Left ventricle myocardium inferior (tissue), 1 donor: ENCODE data around the gene C1QTNF12. TPM values are rescaled to one million over a fixed set of nuclear protein-coding genes. Genes with fewer than 3 reads are reported as not detected.

Source experiments
- DNase-seq: peaks from one replicate; pipeline ENCODE4 v3.0.0-alpha.2; 2020
- H3K27ac ChIP-seq: fragments of 200-600 bp; replicated peaks from 2 replicates; pipeline ENCODE4 v1.8.0; 2021
- H3K27me3 ChIP-seq: fragments of 200-600 bp; 2 replicates; pipeline ENCODE4 v1.8.0; 2021; ENCODE audit warnings: low read depth
- H3K36me3 ChIP-seq: fragments of 200-600 bp; 2 replicates; pipeline ENCODE4 v1.8.0; 2021
- H3K4me1 ChIP-seq: fragments of 200-600 bp; 2 replicates; pipeline ENCODE4 v1.8.0; 2021
- H3K4me3 ChIP-seq: fragments of 200-600 bp; 2 replicates; pipeline ENCODE4 v1.8.0; 2021; ENCODE audit warnings: mild to moderate bottlenecking, moderate library complexity
- H3K9me3 ChIP-seq: fragments of 200-600 bp; replicated peaks from 2 replicates; pipeline ENCODE4 v1.8.0; 2021
- intact Hi-C: fragments of 100-400 bp; cut with micrococcal nuclease; formaldehyde crosslinking; loops from one replicate; pipeline ENCODE4 v1.11.0; 2022
- total RNA-seq: library from RNA; stranded (reverse); fragmentation: NEBNext Ultra II Directional; extraction: Animal tissue kit (Norgen Biotek cat#: 25700); gene quantifications from one replicate; pipeline ENCODE4 v1.2.1, GENCODE V29; 2021
- TF ChIP-seq, protein P1 (sequence below): fragments of 200-600 bp; IDR thresholded peaks from 2 replicates; pipeline ENCODE4 v1.8.0; 2021; ENCODE audit warnings: antibody characterized with exemption, mild to moderate bottlenecking, borderline replicate concordance
- donor health status: DM: no; HTN: yes; CAD: no; lungs with severe emphysema.

Gene C1QTNF12
- total RNA-seq, 1 donor from 2014 or later = 0.55 TPM

DNA sequence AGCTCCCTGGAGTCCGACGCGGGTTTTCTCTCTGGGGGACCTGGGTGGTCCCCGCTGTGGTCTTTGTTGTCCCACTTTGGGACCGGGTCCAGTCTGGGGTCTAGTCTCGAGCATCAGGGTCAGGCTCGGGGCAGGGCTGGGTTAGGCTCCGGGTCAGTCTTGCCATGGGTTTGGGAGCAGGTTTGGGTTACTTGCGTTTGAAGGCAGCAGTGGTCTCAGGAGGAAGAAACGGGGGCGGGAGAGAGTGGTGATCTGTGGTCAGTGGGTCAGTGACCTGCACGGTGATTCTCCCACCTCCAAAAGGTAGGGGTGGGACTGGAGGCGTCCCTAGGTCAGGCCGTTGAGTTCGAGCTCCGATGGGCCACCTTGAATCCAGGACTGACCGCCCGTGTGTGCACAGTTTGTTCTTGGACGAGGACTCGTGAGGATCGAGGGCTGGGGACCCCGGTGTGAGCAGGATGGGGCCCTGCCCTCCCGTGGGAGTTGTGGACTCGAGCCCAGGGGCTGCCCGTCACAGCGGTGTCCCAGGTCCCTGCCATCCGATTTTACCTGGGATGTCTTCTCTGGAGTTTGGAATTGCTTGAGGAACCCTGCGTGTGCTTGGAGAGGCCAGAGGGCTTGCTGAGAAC lies 12.2 kb downstream of the C1QTNF12 start:
- TF ChIP-seq, protein P1, sequence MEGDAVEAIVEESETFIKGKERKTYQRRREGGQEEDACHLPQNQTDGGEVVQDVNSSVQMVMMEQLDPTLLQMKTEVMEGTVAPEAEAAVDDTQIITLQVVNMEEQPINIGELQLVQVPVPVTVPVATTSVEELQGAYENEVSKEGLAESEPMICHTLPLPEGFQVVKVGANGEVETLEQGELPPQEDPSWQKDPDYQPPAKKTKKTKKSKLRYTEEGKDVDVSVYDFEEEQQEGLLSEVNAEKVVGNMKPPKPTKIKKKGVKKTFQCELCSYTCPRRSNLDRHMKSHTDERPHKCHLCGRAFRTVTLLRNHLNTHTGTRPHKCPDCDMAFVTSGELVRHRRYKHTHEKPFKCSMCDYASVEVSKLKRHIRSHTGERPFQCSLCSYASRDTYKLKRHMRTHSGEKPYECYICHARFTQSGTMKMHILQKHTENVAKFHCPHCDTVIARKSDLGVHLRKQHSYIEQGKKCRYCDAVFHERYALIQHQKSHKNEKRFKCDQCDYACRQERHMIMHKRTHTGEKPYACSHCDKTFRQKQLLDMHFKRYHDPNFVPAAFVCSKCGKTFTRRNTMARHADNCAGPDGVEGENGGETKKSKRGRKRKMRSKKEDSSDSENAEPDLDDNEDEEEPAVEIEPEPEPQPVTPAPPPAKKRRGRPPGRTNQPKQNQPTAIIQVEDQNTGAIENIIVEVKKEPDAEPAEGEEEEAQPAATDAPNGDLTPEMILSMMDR = no peak
- H3K27me3 ChIP-seq = peaks cover 23% of the 10 kb centered on the region
- H3K9me3 ChIP-seq = no peaks in the 10 kb centered on the region
- H3K27ac ChIP-seq = no peak overlapping the region
- DNase-seq = no peak
- no peak overlapping the region for H3K4me3 ChIP-seq
- H3K4me1 ChIP-seq = peaks cover 60% of the 10 kb centered on the region
- H3K36me3 ChIP-seq = peaks cover under 1% of the 10 kb centered on the region
- intact Hi-C loops = no loop called here

DNA sequence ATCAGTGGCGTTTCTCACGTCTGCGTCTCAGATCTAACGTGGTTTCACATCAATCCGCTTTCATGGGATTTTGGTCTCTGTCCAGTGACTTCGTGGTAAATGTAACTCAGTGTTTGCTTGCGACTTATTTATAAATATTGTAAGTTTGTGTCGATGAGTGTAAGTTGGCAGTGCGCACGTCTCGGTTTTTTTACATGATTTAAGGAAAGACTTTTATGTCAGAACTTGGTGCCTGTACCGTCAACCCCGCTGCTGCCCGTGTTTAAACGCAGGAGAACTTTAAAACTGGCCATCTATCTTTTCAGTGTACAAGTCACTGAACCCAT lies 13.0 kb downstream of the C1QTNF12 start:
- Histone ChIP-seq H3K36me3 (peaks cover 8% of the 10 kb centered on the region), H3K4me3 (no peak overlapping the region), H3K27ac (no peak overlapping the region), H3K27me3 (peaks cover 15% of the 10 kb centered on the region), H3K4me1 (peaks cover 60% of the 10 kb centered on the region), H3K9me3 (no peaks in the 10 kb centered on the region)
- TF ChIP-seq, protein P1 = no peak
- no peak for DNase-seq
- intact Hi-C loops = no loop called here

DNA sequence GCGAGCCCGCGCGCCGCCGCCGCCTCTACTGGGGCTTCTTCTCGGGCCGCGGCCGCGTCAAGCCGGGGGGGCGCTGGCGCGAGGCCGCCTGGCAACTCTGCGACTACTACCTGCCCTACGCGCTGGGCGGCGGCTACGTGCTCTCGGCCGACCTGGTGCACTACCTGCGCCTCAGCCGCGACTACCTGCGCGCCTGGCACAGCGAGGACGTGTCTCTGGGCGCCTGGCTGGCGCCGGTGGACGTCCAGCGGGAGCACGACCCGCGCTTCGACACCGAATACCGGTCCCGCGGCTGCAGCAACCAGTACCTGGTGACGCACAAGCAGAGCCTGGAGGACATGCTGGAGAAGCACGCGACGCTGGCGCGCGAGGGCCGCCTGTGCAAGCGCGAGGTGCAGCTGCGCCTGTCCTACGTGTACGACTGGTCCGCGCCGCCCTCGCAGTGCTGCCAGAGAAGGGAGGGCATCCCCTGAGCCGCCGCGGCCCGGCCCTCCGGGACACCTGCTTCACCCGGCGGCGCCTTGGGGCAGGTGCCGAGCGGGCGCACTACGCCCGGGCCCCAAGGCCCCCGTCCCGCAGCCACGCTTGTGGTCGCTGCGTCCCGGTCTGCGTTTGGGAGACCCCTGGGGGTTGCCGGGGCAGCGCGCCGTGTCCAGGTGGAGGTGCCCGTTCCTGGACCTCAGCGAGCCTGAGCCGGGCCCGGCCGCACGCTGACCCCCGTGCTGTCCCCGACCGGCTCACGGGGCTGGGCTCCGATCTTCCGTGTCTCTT lies 13.5 kb downstream of the C1QTNF12 start:
- DNase-seq = no peak
- intact Hi-C loops = no loop called here
- H3K27ac ChIP-seq = peak overlapping the region; percentile 43
- H3K4me1 ChIP-seq = peaks cover 54% of the 10 kb centered on the region
- no peaks in the 10 kb centered on the region for H3K9me3 ChIP-seq
- H3K36me3 ChIP-seq = peaks cover 13% of the 10 kb centered on the region
- peak overlapping the region; percentile 65 for H3K4me3 ChIP-seq
- TF ChIP-seq, protein P1 = no peak
- peaks cover 10% of the 10 kb centered on the region for H3K27me3 ChIP-seq

DNA sequence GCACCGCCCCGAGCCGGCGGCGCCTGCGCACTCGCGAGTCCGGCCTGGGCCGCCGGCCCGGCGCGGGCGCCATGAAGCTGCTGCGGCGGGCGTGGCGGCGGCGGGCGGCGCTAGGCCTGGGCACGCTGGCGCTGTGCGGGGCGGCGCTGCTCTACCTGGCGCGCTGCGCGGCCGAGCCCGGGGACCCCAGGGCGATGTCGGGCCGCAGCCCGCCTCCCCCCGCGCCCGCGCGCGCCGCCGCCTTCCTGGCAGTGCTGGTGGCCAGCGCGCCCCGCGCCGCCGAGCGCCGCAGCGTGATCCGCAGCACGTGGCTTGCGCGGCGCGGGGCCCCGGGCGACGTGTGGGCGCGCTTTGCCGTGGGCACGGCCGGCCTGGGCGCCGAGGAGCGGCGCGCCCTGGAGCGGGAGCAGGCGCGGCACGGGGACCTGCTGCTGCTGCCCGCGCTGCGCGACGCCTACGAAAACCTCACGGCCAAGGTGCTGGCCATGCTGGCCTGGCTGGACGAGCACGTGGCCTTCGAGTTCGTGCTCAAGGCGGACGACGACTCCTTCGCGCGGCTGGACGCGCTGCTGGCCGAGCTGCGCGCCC lies 14.2 kb downstream of the C1QTNF12 start, which contains the start of gene B3GALT6:
B3GALT6 (plus strand) TSS at position 30 of the 588 bp plus-strand sequence; CDS start at position 72, 42 bp downstream.
- Histone ChIP-seq H3K4me1 (peaks cover 48% of the 10 kb centered on the region), H3K27me3 (peaks cover 3% of the 10 kb centered on the region), H3K9me3 (no peaks in the 10 kb centered on the region), H3K27ac (peak within 1 kb of the TSS; percentile 96), H3K4me3 (peak within 1 kb of the TSS; percentile 96), H3K36me3 (peaks cover 20% of the 10 kb centered on the region)
- DNase-seq = no peak
- TF ChIP-seq, protein P1 = no peak
- intact Hi-C loops = no loop called here

DNA sequence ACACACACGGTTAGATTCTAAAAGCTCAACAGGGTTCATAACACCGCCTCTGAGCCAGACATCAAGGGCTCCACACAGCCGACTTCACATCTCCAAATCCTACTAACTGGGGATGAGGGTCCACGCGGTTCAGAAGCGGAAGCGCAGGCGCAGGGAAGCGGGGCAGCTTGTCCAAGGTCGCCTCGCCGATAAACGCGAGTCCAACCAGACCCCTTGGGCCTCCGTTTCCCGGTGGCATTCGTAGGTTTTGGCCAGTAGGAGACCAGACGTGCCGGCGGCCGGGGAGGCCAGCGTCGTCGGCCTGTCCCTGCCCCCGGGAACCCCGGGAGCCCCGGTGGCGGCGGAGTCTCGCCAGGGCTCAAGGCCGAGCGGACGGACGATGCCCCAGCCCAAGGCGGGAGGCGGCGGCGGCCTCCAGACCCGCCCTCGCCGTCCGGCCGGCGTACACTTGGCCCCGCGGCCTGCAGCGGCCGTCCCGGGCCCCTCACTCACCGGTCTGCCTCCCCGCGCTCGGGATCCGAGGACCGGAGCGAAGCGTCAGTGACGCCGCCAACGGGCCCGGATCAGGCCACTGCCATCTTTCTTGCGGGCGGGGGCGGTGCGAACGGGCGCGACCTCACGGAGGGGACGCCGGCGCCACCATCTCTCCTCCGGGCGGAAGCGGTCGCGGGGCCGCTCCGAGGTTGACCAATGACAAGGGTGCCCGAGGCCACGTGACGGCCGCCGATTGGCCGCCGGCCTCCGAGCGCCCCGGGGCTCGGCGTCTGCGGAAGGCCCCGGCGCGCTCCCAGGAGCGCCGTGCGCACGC lies 14.9 kb downstream of the C1QTNF12 start, which contains the start of gene SDF4:
SDF4 (minus strand) TSS at position 602 of the 808 bp plus-strand sequence. CDS start 3,229 bp downstream, outside the sequence.
- DNase-seq = peak; percentile 97
- H3K36me3 ChIP-seq = peaks cover 27% of the 10 kb centered on the region
- TF ChIP-seq, protein P1 = no peak
- no peaks in the 10 kb centered on the region for H3K9me3 ChIP-seq
- intact Hi-C loops = no loop called here
- peaks cover 42% of the 10 kb centered on the region for H3K4me1 ChIP-seq
- peak within 1 kb of the TSS; percentile 96 for H3K4me3 ChIP-seq
- H3K27ac ChIP-seq = peak within 1 kb of the TSS; percentile 96
- H3K27me3 ChIP-seq = no peaks in the 10 kb centered on the region
